ENCODE results near the gene ERF. TPM values are rescaled to one million over a fixed set of nuclear protein-coding genes. Genes with fewer than 3 reads are reported as not detected.

ERF gene
- total RNA-seq, 1 donor from 2014 or later: 75.3 TPM

GRCh38 chr19:42289556-42290041 lies 34.7 kb upstream of the ERF start:
- no peaks in the 10 kb centered on the region for H3K9me3 Mint-ChIP-seq (ENCODE audit: unreplicated experiment)

DNA sequence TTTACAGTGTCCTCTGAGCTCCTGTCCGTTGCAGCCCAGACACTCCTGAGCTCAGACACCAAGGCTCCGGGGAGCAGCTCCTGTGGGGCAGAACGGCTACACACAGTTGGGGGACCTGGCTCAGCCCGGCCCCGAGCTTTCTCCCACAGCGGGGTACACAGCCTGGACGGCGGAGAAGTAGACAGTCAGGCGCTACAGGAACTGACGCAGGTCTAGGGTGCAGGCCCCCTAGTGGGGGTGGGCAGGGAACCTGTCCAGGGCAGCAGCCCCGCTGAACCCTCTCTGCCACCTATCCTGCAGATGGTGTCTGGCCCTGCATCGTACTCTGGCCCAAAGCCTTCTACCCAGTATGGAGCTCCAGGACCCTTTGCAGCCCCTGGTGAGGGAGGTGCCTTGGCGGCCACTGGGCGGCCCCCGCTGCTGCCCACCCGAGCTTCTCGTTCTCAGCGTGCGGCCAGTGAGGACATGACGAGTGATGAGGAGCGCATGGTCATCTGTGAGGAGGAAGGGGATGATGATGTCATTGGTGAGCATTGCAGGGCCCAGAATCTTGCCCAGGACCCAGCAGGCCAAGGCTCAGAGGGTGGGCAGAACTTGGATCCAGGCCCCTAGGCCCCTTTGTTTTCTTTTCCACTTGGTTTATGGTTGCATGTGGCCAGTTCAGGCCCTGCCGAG lies 34.1 kb upstream of the ERF start:
- no peak for DNase-seq (ENCODE audit: extremely low spot score, unreplicated experiment)
- Mint-ChIP-seq H3K36me3 (ENCODE audit: unreplicated experiment) (peaks cover 29% of the 10 kb centered on the region), H3K27me3 (ENCODE audit: unreplicated experiment) (no peaks in the 10 kb centered on the region), H3K4me3 (ENCODE audit: unreplicated experiment) (no peak overlapping the region), H3K27ac (ENCODE audit: unreplicated experiment) (no peak overlapping the region), H3K9me3 (ENCODE audit: unreplicated experiment) (no peaks in the 10 kb centered on the region), H3K4me1 (ENCODE audit: unreplicated experiment) (peaks cover 20% of the 10 kb centered on the region)
- no peak for TF ChIP-seq CTCF (IDR thresholded peaks at IDR 0.05)

More at GRCh38 chr19:42289556-42290041, 34.7 kb upstream of the ERF start:
- no peak for TF ChIP-seq CTCF (IDR thresholded peaks at IDR 0.05)
- DNase-seq (ENCODE audit: extremely low spot score, unreplicated experiment): no peak
- H3K36me3 Mint-ChIP-seq (ENCODE audit: unreplicated experiment): peaks cover 32% of the 10 kb centered on the region
- no peaks in the 10 kb centered on the region for H3K27me3 Mint-ChIP-seq (ENCODE audit: unreplicated experiment)
- H3K4me3 Mint-ChIP-seq (ENCODE audit: unreplicated experiment): no peak overlapping the region
- H3K27ac Mint-ChIP-seq (ENCODE audit: unreplicated experiment): no peak overlapping the region
- H3K4me1 Mint-ChIP-seq (ENCODE audit: unreplicated experiment): peaks cover 19% of the 10 kb centered on the region

DNA sequence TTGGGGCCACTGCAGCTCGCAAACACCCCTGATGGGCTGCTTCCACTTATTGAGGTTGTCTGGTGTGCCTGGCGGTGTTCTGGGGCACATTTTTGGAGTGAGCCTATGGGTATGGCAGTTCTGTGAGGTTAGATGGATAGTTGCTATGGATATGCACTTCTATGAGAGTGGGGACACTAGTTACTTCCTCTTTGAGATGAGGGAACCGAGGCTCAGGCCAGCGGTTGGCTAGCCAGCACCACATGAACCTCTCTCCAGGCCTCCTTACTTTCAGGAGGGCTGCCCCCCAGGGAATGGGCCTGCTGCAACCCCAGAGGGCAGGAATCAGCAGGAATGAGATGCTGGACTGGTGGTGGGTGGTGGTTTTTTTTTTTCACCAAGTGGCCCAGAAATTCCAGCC lies 33.5 kb upstream of the ERF start:
- H3K27ac Mint-ChIP-seq (ENCODE audit: unreplicated experiment): no peak overlapping the region
- TF ChIP-seq CTCF (IDR thresholded peaks at IDR 0.05): no peak

GRCh38 chr19:42287827-42288107 lies 32.8 kb upstream of the ERF start:
- DNase-seq (ENCODE audit: extremely low spot score, unreplicated experiment): no peak
- no peak for TF ChIP-seq CTCF (IDR thresholded peaks at IDR 0.05)
- Mint-ChIP-seq H3K27me3 (ENCODE audit: unreplicated experiment) (no peaks in the 10 kb centered on the region), H3K36me3 (ENCODE audit: unreplicated experiment) (peaks cover 23% of the 10 kb centered on the region), H3K4me3 (ENCODE audit: unreplicated experiment) (no peak overlapping the region), H3K27ac (ENCODE audit: unreplicated experiment) (no peak overlapping the region), H3K4me1 (ENCODE audit: unreplicated experiment) (peaks cover 19% of the 10 kb centered on the region), H3K9me3 (ENCODE audit: unreplicated experiment) (no peaks in the 10 kb centered on the region)

More for the DNA sequence above, 33.5 kb upstream of the ERF start:
- H3K4me1 Mint-ChIP-seq (ENCODE audit: unreplicated experiment): peaks cover 20% of the 10 kb centered on the region
- H3K9me3 Mint-ChIP-seq (ENCODE audit: unreplicated experiment): no peaks in the 10 kb centered on the region
- H3K4me3 Mint-ChIP-seq (ENCODE audit: unreplicated experiment): no peak overlapping the region
- no peak for DNase-seq (ENCODE audit: extremely low spot score, unreplicated experiment)
- H3K36me3 Mint-ChIP-seq (ENCODE audit: unreplicated experiment): peaks cover 25% of the 10 kb centered on the region
- no peaks in the 10 kb centered on the region for H3K27me3 Mint-ChIP-seq (ENCODE audit: unreplicated experiment)

DNA sequence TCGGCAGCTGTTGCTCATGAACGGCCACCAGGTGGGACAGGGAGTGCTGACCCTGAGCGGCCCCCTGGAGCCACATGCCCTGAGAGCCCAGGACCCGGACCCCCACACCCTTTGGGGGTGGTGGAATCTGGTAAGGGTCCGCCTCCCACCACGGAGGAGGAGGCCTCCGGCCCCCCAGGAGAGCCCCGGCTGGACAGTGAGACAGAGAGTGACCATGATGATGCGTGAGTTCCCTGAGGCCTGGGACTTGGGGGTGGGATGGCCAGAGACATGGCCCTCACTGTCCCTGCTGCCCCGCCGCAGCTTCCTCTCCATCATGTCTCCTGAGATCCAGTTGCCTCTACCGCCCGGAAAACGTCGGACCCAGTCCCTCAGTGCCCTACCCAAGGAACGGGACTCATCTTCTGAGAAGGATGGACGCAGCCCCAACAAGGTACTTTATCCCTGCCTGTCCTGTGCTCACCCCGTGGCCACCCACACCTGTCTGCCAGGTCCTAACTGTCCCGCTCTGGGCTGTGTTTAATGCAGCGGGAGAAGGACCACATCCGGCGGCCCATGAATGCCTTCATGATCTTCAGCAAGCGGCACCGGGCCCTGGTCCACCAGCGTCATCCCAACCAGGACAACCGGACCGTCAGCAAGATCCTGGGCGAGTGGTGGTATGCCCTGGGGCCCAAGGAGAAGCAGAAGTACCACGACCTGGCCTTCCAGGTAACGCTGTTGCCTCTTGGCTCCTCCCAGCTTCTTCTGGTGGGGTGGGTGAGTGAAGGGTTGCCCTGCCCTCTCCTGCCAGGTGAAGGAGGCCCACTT lies 32.3 kb upstream of the ERF start:
- DNase-seq (ENCODE audit: extremely low spot score, unreplicated experiment): no peak
- Mint-ChIP-seq H3K4me1 (ENCODE audit: unreplicated experiment) (peaks cover 24% of the 10 kb centered on the region), H3K27ac (ENCODE audit: unreplicated experiment) (peak overlapping the region; percentile 14), H3K36me3 (ENCODE audit: unreplicated experiment) (peaks cover 23% of the 10 kb centered on the region), H3K4me3 (ENCODE audit: unreplicated experiment) (no peak overlapping the region), H3K27me3 (ENCODE audit: unreplicated experiment) (no peaks in the 10 kb centered on the region), H3K9me3 (ENCODE audit: unreplicated experiment) (no peaks in the 10 kb centered on the region)
- TF ChIP-seq CTCF (IDR thresholded peaks at IDR 0.05): no peak

All from osteocyte (in vitro differentiated cells).